Measurements from ENCODE around the gene DHDH. TPM values are rescaled to one million over a fixed set of nuclear protein-coding genes. Genes with fewer than 3 reads are reported as not detected.

The DHDH gene
- total and polyA plus RNA-seq, 2 of the 13 experiments (the other 11 are each of a cell fraction or from before 2014, with no cell fraction given) = 0.13 to 0.91 TPM

- TF ChIP-seq SRSF1 (optimal IDR thresholded peaks at IDR 0.05; ENCODE audit: low read depth, low read length) (peak; percentile 84), MBD4 (IDR thresholded peaks at IDR 0.05; ENCODE audit: borderline replicate concordance, low read length) (no peak), ZNF850 (CRISPR knock-in tag; conservative IDR thresholded peaks at IDR 0.05) (no peak), ATF5 (CRISPR knock-in tag; IDR thresholded peaks at IDR 0.05; ENCODE audit: low read depth) (no peak), ZNF761 (CRISPR knock-in tag; conservative IDR thresholded peaks at IDR 0.05) (peak; percentile 12; the same call in 1 of the 2 replicates), NR2C2 (CRISPR knock-in tag; IDR thresholded peaks at IDR 0.05; ENCODE audit: borderline replicate concordance) (no peak), BRCA1 (CRISPR knock-in tag; IDR thresholded peaks at IDR 0.05) (no peak), ARNTL (CRISPR knock-in tag; IDR thresholded peaks at IDR 0.05) (no peak), ZNF605 (CRISPR knock-in tag; IDR thresholded peaks at IDR 0.05) (0 out of 2 replicates have a peak, but pooled peaks have one; percentile 0), ZNF562 (CRISPR knock-in tag; IDR thresholded peaks at IDR 0.05; ENCODE audit: borderline replicate concordance) (no peak), ZNF30 (CRISPR knock-in tag; IDR thresholded peaks at IDR 0.05) (no peak), ZSCAN5A (CRISPR knock-in tag; IDR thresholded peaks at IDR 0.05; ENCODE audit: borderline replicate concordance) (no peak), CBX1 (IDR thresholded peaks at IDR 0.05; ENCODE audit: low read depth) (peak; percentile 23), ZNF792 (CRISPR knock-in tag; IDR thresholded peaks at IDR 0.05) (no peak), ZBTB25 (CRISPR knock-in tag; IDR thresholded peaks at IDR 0.05) (no peak), DPF2 (CRISPR knock-in tag; IDR thresholded peaks at IDR 0.05; ENCODE audit: borderline replicate concordance, low read depth) (no peak), ZNF564 (CRISPR knock-in tag; IDR thresholded peaks at IDR 0.05) (peak; percentile 53; the same call in 1 of the 2 replicates), ZNF629 (CRISPR knock-in tag; conservative IDR thresholded peaks at IDR 0.05) (no peak), SYNCRIP (IDR thresholded peaks at IDR 0.05; ENCODE audit: insufficient read depth, low read depth, low read length) (no peak), ZNF773 (CRISPR knock-in tag; IDR thresholded peaks at IDR 0.05; ENCODE audit: borderline replicate concordance) (no peak), AFF4 (CRISPR knock-in tag; IDR thresholded peaks at IDR 0.05) (peak; percentile 12; the same call in 1 of the 2 replicates), ZNF569 (CRISPR knock-in tag; IDR thresholded peaks at IDR 0.05; ENCODE audit: borderline replicate concordance) (no peak)
These were observed 32.5 kb downstream of the DHDH start (continued) for GRCh38 chr19:48965806-48966540.
